HT-29 (cell line): ENCODE measurements around the gene SULT4A1. TPM values are rescaled to one million over a fixed set of nuclear protein-coding genes. Genes with fewer than 3 reads are reported as not detected.
"Not testable (repeated sequence)": the region's sequence is repeated elsewhere in the genome, so short reads cannot be mapped to it uniquely, and the experiment has no call there.

Experiments
- DNase-seq: peaks from one replicate; pipeline ENCODE4 v3.0.0-alpha.2; 2015; ENCODE audit warnings: low spot score
- total RNA-seq: library from RNA; depleted of rRNA; stranded (reverse); fragments of >200 nt; shearing (Covaris generic); gene quantifications from 2 replicates; pipeline ENCODE4 v1.2.3, GENCODE V29; 2014; rRNA removed

The SULT4A1 gene, protein sequence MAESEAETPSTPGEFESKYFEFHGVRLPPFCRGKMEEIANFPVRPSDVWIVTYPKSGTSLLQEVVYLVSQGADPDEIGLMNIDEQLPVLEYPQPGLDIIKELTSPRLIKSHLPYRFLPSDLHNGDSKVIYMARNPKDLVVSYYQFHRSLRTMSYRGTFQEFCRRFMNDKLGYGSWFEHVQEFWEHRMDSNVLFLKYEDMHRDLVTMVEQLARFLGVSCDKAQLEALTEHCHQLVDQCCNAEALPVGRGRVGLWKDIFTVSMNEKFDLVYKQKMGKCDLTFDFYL
- total RNA-seq: not detected in 2 replicates

DNA sequence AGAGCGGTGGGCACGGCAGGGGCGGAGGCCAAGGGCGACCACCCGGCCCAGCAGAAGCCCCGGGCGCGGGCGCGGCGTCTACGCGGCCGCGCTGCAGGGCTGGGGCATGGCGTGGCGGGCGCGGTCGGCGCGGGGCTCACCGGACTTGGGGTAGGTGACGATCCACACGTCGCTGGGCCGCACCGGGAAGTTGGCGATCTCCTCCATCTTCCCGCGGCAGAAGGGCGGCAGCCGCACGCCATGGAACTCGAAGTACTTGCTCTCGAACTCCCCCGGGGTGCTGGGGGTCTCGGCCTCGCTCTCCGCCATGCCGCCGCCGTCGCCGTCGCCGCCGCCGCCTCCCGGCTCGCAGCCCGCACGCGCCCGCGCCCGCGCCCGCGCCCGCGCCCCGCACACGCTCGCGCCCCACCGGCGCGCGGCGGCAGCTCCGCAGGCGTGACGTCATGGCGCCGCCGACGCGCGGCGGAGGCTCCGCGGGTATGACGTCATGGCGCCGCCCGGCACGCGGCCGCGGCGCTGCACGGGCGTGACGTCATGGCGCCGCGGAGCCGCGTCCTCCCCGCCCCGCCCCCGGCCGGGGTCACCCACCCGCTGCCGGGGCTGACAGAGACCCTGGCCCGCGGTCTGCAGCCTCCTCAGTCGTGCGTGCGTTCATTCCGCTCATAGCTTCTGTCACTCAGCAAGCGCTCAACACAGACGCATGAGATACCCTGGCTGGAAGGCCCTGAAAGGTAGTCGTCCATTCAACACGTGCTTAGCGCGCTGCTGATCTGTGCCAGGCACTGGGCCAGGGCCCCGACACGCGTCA is at the start of gene SULT4A1:
Gene SULT4A1 (minus strand): TSS at position 440 of the 808 bp plus-strand sequence. CDS start 131 bp downstream, at position 309.
- DNase-seq: no peak

DNA sequence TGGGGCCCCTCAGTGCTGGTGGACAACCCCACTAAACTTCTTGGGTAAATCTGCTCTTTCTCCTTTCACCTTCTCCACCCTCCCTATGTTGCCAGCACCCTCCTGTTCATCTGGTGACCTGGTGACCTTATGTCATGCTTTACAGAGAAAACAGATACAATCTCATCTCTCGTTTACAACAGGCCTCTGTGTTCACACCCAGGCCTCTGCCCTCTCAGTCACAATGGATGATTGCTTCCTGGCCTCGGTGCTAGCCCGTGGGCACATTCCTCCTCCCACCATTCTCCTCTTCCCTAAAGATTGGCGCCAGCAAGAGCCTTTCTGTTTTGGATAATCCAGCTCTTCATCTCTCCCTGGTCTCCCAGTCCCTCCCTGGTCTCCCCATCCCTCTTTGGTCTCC is 49.0 kb upstream of the SULT4A1 start:
- no peak for DNase-seq

DNA sequence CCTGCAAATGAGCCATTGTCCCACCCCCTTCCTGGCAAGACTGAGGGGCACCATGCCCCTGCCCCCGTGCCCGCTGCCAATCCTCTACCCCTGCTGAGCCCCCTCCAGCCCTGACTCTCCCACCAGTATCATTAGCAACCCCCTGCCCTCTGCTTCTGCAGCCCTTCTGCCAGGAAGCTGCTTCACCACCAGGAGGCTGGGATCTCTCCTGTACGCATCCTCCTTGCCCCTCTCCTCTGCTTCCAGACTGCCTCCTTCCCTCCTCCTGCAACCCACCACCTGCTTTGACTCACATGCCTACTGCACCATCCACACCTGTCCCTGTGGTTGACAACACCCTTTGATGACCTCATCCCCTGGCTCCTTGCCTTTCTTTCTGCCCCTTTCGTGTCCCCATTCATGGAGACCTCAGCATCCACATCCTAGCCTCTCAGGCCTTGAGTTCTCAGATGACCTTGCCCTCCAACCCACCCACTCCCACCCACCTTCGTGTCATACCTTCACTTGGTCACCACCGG is 47.9 kb upstream of the SULT4A1 start:
- no peak for DNase-seq

DNA sequence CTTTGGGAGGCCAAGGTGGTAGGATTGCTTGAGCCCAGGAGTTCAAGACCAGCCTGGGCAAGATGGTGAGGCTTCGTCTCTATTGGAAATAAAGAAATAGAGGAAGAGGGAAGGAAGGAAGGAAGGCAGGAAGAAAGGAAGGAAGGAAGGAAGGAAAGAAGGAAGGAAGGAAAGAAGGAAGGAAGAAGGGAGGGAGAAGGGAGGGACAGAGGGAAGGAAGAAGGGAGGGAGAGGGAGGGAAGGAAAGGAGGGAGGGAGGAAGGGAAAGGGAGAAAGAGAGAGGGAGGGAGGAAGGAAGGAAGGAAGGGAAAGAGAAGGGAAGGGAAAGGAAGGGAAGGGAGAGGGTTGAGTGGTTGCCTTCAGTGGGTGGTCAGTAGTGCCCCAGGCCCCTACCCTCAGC is 47.4 kb upstream of the SULT4A1 start:
- no peak for DNase-seq

DNA sequence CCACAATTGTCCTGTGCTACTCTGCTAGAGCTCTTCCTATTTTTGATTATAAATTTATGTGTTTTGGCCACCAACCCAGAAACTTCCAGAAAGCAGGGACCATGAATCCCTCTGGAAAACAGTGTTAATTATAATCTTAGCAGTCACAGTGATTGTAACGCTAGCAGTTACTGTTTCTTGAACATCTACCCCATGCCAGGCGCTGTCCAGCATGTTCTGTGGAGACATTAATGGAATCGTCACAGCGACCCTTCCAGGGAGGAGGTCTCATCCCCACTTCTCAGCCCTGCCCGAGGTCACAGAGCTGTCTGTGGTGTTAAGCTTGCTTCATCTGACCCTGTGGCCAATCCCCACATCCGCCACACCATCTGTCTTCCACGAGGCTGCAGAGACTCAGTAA is 43.4 kb upstream of the SULT4A1 start:
- no peak for DNase-seq

DNA sequence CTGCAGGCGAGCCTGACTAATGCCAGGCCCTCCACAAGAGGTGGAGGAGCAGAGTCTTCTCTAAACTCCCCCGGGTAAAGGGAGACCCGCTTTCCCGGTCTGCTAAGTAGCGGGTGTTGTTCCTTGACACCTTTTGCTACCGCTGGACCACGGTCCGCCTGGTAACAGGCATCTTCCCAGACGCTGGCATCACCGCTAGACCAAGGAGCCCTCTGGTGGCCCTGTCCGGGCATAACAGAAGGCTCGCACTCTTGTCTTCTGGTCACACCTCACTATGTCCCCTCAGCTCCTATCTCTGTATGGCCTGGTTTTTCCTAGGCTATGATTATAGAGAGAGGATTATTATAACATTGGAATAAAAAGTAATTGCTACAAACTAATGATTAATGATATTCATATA is 42.1 kb upstream of the SULT4A1 start:
- not testable (repeated sequence) for DNase-seq

DNA sequence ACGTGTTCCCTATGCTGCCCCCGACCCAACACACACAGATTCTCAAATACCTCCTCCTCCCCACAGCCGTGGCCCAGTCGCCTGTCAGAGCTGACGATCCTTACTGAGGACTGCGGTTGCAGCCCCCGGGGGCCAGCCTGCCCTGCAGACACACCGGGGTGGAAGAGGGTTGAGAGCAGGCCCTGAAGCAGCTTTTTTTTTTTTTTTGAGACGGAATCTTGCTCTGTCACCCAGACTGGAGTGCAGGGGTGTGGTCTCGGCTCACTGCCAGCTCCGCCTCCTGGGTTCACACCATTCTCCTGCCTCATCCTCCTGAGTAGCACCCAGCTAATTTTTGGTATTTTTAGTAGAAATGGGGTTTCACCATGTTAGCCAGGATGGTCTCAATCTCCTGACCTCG is 40.7 kb upstream of the SULT4A1 start:
- not testable (repeated sequence) for DNase-seq

DNA sequence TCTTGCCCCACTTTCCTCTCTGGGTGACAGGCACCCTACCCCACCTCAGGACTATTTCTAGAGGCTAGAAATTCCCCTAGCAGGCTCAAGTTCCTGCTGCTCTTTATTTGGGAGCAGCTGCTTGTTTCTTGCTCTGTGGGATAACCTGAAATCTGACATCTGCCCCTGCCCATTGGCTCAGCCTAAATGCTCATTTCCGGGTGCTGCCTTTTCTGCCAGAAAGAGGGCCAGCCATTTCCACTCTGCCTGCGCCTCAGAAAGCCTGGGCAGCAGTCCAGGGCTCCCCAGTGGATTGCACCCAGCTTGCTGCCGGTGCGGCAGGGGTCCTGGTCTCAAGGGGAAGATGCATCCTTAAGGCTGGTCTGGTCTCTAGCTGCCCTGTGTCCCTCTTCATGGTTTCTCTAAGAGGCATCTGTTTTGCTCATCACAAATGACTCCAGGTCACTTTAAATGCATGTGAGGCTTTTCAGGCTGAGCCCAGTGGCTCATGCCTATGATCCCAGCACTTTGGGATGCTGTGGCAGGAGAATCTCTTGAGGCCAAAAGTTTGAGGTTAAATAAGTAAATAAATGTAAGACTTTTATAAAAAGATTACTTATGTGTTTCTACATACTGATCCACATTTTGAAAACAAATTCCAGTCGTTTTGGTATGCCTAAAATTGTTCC is 39.8 kb upstream of the SULT4A1 start:
- no peak for DNase-seq

DNA sequence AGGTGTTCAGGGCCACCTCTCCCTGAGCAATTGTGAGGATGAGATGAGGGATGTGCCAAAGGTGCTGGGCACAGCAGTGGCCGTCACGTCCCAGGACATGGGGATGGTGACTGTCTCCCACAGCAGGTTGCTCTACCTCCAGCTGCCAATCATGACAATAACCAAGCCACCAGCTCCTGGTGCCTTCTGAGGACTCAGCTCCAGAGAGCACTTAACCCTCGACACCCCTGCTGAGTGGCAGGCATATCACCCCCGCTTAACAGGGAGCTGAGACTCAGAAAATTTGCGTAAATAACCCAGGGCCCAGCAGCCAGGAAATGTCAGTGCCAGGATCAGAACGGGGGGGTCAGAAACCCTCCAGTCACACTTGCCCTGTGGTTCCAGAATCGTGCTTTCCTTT is 37.9 kb upstream of the SULT4A1 start:
- no peak for DNase-seq

DNA sequence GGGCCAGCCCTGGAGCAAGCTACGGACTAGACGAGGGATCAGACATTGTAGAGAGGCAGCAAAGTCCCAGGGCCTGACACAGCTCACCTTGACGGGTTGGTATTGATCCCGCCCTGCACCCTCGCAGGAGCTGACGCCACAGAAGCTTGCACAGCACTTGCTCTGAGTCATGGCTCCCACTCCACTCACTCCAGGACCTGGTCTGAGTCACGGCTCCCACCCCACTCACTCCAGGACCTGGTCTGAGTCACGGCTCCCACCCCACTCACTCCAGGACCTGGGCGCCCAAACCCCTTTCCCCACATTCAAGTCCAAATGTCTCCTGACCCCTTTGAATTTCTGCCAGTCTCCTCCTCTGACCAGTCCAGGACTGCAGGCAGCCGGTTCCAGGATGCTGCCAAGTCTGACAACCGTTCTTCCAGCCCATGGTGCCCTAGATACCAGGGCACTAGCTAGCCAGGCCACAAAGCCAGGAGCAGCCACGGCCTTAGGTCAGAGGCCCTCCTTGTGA is 35.5 kb upstream of the SULT4A1 start:
- no peak for DNase-seq

DNA sequence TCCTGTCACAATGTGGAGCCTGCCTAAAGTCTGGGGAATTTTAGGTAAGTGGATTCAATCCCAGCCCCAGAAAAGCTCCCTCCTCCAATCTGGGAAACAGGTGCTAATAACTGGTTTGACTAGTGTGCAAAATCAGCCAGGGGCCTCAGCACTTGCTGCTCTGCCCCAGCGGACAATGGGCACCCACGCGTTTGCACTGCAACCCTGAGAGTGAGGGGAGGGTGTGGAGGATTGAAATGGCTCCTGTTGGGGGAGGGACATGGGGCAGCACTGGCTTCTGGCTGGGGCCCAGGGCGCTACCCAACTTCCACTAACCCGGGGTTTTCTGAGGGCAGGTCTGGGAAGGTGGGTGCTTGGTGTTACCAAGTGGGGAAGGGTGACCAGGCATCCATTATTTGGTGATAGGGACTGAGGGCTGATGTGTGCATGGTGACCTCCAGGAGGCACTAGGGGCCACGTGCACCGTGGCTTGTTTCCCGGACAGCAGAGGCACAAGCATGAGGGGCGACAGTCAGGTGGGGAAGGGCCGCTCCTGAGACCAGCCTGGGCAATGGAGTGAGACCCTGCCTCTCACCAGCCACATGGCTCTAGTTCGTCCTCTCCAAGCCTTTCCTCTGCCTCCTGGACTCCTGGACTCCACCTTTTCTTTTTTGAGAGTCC is 33.8 kb upstream of the SULT4A1 start:
- DNase-seq: no peak

DNA sequence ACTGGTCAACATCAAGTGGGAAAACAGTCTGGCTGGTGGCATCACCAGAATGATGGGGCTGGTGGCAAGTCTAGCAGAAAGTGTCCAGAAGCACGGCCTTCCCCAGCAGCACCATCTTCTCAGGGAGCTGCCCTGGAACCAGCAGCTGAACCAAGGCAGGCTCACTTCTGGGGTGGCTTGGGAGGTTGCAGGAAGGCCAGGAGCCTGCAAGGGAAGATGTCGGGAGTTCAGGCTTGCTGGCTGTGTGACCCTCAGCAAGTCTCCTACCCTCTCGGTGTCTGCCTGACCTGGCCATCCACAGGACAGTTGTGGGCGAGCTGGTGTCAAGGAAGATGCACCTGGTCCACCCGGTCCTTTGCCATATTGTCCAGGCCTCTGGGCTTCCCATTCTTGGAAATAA is 31.8 kb upstream of the SULT4A1 start:
- DNase-seq: no peak

DNA sequence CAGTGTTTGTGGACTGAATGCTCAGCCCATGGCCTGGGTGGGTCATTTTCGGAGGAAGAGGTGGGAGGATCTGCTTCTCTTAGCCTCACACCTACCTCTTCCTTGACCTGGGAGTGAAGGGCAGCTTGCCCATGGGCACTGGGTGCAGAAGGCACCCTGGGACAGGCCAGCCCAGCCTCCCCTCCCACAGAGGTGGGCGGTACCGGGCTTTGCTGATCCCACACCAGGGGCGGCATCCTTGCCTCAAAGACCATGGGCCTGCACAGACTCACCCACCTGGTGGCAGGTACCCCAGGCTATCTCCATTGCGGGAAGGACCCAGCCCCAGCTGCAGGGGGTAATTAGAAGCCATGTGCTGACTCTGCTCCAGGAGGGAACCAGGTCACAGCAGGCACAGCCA is 31.0 kb upstream of the SULT4A1 start:
- no peak for DNase-seq

DNA sequence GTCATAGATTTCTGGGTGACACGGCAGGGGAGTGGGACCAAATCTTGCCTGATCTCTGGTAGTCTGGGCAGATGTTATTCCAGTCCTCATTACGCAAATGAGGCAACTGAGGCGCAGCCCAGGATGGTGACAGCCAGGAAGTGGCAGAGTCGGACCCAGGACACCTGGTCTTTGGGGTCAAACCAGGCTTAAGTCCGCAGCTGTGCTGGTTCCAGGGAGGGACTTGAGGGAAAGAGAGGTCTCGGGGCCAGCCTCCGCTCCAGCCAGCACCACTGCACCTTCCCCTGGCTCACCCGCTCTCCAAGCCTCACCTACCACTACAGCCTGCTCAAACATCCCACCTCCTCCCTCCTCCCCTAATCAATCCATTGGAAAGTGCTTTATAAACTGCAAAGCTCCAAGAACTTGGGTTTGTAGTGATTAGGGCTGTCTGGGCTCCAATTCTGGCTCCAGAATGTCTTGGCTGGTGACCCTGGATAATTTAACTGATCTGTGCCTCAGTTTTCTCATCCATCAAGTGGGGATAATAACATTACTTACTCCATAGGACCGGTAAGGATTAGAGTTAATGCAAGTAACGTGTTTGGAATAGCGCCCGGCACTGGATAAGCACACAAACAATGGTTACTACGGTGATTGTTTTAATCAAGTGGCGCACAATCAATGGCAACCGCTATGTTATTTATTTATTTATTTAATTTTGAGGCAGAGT is 30.0 kb upstream of the SULT4A1 start:
- DNase-seq: no peak

DNA sequence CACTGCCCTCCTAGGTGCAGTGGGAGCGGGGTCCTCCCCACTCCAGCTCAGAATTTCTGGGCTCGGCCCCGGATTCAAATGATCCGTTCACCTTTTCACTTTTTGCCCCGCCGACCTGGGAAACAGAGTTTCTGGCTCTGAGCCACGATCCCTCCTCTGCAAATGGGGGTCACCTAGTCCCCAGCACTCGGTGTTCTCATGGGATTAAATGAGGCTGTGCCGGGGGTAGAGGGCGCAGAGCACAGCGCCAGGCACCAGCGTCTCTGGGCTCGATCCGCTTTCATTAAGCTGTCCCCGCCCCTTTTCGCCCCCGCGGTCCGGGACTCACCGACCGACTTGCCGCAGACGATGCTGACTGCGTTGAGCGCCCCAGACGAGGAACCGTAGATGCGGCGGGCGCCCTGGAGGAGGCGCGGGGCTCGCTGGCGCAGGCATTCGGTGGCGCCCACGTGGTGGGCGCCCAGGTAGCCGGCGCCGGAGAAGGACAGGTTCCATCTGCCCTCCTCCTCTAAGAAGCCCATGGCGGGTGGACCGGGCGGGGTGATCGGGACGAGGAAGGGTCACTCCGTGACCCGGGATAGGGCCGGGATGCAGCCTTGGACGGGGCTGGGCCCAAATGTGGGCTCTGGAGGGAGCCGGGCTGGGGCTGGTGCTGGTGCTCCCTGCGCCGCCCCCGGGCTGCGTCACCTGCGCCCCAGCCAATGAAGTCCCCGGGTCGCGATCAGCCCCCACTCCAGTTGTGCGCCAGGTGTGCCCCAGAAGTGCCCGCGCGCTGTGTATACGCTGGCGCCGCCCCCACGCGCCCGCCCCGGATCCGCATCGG is 29.3 kb upstream of the SULT4A1 start, which contains the start of gene PNPLA5:
Gene PNPLA5 (minus strand): TSS at position 654 of the 823 bp plus-strand sequence. CDS start 133 bp downstream, at position 521.
- no peak for DNase-seq

DNA sequence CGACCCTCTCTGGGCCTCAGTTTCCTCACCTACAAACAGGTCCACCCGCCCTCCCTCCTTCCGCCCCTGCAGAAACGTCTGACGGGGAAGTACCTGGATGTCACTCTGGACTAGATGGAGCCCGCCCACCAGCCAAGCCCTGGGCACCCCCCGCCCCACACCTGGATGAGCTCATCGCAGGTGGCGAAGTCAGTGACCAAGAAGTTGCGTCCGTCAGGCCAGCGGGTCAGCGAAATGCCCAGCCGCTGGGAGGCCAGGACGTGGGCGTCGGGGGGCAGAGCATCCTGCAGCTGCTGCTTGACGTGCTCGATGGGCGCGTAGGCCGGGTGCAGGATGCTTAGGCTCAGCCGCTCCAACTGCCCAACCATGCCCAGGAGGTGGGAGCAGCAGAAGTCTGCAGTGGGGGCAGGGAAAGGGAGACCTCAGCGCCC is 28.6 kb upstream of the SULT4A1 start:
- DNase-seq: no peak

DNA sequence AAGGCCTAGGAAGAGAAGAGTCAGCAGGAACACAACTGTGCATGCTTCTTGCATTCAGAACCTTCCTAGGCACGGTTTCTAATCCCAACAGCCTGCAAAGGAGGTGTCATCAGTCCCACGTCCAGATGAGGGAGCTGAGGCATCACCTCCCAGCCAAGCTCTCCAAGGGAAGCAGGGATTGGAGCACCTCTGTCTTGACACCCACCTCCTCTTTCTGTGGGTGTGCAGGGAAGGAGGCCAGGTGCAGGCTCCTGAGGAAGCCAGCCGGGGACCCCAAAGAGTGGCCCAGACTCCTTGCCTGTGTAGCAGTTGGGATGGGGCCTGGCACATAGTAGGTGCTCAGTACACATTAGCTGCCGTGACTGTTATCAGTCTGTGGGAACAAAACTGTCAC is 27.5 kb upstream of the SULT4A1 start:
- DNase-seq: no peak

DNA sequence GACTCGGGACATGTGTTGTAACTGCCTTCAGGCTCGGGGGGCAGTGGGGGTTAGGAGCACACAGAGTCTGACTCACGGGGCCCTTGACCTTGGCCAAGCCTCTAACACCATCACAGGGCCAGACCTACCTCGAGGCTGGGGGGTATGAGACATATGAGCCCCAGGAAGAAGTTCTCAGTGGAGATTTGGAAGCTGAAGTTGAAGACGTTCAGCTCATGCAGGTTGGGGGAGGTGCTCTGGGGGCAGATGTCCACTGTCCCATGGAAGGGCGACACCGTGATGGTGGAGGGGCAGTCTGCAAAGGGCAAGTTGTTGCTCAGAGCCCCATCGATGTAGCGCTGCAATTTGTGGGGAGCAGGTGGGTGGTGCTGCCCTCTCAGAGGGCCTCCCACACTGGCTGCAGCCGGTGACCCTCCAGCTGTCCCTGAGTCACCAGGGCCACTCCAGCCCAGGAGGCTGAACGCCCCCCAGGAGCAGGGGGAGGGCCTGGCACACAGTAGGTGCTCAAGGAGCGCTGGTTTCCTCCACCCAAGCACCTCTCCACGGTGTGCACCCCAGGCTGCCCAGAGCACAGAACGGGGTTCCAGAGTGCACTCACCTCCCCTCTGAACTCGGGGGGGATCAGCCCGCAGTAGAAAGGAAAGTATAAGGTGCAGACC is 27.0 kb upstream of the SULT4A1 start:
- no peak for DNase-seq

DNA sequence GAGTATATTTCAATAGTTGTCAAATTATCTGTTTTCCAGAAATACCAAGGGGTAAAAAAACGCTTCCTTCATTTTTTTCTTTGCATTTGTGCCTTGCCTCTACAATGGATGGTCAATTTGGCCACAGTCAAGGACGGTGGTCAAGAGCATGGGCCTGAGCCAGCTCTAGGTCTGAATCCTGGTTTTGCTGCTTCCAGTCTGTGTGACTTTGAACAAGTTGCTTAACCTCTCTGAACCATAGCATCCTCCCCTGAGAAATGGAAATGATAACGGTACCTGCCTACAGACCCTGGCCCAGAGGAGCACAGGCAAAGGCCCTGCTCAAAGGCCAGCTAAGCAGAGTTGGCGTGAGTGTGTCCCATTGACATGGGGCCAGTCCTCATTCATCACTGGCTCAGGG is 26.4 kb upstream of the SULT4A1 start:
- DNase-seq: no peak
